Panc1 (cell line): ENCODE data around the gene FAM43A. TPM values are rescaled to one million over a fixed set of nuclear protein-coding genes. Genes with fewer than 3 reads are reported as not detected.

Source experiments
- ATAC-seq: fragments of 200-7000 bp; cut with Tn5 transposase; 2 replicates; pipeline ENCODE4 v1.9.1; 2020; ENCODE audit warnings: mild to moderate bottlenecking, moderate library complexity
- BruUV-seq: library from RNA; stranded (reverse); fragments of 400-500 nt; replicated peaks from 2 replicates; lab custom pipeline; 2021; lab: Mats Ljungman, UMichigan
- CTCF ChIA-PET: fragments of 300-600 bp; sonication (Branson Sonifier 250); formaldehyde crosslinking; loops from one replicate; lab custom pipeline; 2022; ENCODE audit warnings: antibody characterized with exemption; lab: Charles Lee
- POLR2A ChIA-PET: fragments of 300-600 bp; sonication (Branson Sonifier 250); formaldehyde crosslinking; loops from one replicate; lab custom pipeline; 2022; ENCODE audit warnings: antibody characterized with exemption; lab: Charles Lee
- DNase-seq: peaks from one replicate; pipeline ENCODE4 v3.0.0-alpha.2; 2010; ENCODE audit warnings: low read depth, low spot score
- H3K27ac ChIP-seq: 2 replicates; pipeline ENCODE4 v1.5.1; 2011; ENCODE audit warnings: mild to moderate bottlenecking, low read length, inconsistent platforms
- H3K27me3 ChIP-seq: fragments of 200-500 bp; sonication (Bioruptor generic); 2 replicates; pipeline ENCODE4 v1.6.0; 2014; ENCODE audit warnings: low read length, inconsistent platforms; ENCODE audit not compliant: control insufficient read depth, insufficient read depth
- H3K36me3 ChIP-seq: fragments of 200-500 bp; sonication (Bioruptor generic); 2 replicates; pipeline ENCODE4 v1.5.1; 2014; ENCODE audit warnings: inconsistent platforms, mild to moderate bottlenecking, low read length, moderate library complexity; ENCODE audit not compliant: control insufficient read depth, insufficient read depth
- H3K4me1 ChIP-seq: 2 replicates; pipeline ENCODE4 v1.5.1; 2011; ENCODE audit warnings: inconsistent platforms, mild to moderate bottlenecking, low read length, moderate library complexity; ENCODE audit not compliant: control insufficient read depth, insufficient read depth
- H3K4me3 ChIP-seq, 2 experiments: 2 replicates each; pipeline ENCODE4 v1.5.1; 2011 to 2012; ENCODE audit warnings: low read depth in 2 of 2, low read length in 2 of 2, mild to moderate bottlenecking in 2 of 2, inconsistent platforms in 1 of 2, moderate library complexity in 1 of 2
- H3K9me3 ChIP-seq: fragments of 200-500 bp; sonication (Bioruptor generic); 2 replicates; pipeline ENCODE4 v1.5.1; 2014; ENCODE audit warnings: low read depth, mild to moderate bottlenecking, inconsistent platforms, low read length, moderate library complexity; ENCODE audit not compliant: control insufficient read depth, insufficient read depth
- POLR2AphosphoS5 ChIP-seq: IDR thresholded peaks from 2 replicates; pipeline ENCODE4 v1.6.1; 2012; ENCODE audit warnings: mild to moderate bottlenecking, low read depth, low read length, moderate library complexity
- SIN3A ChIP-seq: IDR thresholded peaks from 2 replicates; pipeline ENCODE4 v1.6.1; 2012; ENCODE audit warnings: low read depth, mild to moderate bottlenecking, low read length, moderate library complexity, borderline replicate concordance; ENCODE audit not compliant: insufficient read depth
- TCF7L2 ChIP-seq: IDR thresholded peaks from 2 replicates; pipeline ENCODE4 v1.6.1; 2011; ENCODE audit warnings: mild to moderate bottlenecking, low read depth, low read length, inconsistent platforms
- in situ Hi-C: cut with HindIII; loops from 2 replicates; pipeline ENCODE4 v1.10.0; 2016; ENCODE audit warnings: low sequenced_read_pairs, low pct_unique_long_range_greater_than_20kb
- intact Hi-C: fragments of 100-400 bp; cut with micrococcal nuclease; formaldehyde crosslinking; loops from one replicate; pipeline ENCODE4 v1.10.0; 2022; ENCODE audit not compliant: unreplicated experiment
- total RNA-seq: library from RNA; stranded (reverse); gene quantifications from one replicate; pipeline ENCODE4 v1.2.1, GENCODE V29; 2021; ENCODE audit not compliant: unreplicated experiment
- TF ChIP-seq, protein P1 (sequence below): fragments of 450-650 bp; IDR thresholded peaks from 2 replicates; pipeline ENCODE4 v1.5.1; 2017; ENCODE audit warnings: mild to moderate bottlenecking
- TF ChIP-seq, protein P2 (sequence below), 2 experiments: IDR thresholded peaks; 2 replicates each; pipeline ENCODE4 v1.6.1; 2011 to 2012; ENCODE audit warnings: low read depth in 2 of 2, control low read depth in 1 of 2, low read length in 1 of 2, mild to moderate bottlenecking in 1 of 2, moderate library complexity in 1 of 2; ENCODE audit not compliant: insufficient read depth in 1 of 2

The FAM43A gene
- total RNA-seq, 1 experiment from 2014 or later, result 51.4 TPM

DNA sequence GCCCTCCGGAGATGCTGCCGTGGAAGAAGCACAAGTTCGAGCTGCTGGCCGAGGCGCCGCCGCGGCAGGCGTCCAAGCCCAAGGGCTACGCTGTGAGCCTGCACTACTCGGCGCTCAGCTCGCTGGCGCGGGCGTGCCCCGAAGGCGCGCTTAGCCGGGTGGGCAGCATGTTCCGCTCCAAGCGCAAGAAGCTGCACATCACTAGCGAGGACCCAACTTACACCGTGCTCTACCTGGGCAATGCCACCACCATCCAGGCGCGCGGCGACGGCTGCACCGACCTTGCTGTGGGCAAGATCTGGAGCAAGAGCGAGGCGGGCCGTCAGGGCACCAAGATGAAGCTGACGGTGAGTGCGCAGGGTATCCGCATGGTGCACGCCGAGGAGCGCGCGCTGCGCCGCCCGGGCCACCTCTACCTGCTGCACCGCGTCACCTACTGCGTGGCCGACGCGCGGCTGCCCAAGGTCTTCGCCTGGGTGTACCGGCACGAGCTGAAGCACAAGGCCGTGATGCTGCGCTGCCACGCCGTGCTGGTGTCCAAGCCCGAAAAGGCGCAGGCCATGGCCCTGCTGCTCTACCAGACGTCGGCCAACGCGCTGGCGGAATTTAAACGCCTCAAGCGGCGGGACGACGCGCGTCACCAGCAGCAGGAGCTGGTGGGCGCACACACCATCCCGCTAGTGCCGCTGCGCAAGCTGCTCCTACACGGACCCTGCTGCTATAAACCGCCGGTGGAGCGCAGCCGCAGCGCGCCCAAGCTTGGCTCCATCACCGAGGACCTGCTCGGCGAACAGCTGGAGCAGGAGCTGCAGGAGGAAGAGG is 1.3 kb downstream of the FAM43A start:
- no TSS peak for BruUV-seq

DNA sequence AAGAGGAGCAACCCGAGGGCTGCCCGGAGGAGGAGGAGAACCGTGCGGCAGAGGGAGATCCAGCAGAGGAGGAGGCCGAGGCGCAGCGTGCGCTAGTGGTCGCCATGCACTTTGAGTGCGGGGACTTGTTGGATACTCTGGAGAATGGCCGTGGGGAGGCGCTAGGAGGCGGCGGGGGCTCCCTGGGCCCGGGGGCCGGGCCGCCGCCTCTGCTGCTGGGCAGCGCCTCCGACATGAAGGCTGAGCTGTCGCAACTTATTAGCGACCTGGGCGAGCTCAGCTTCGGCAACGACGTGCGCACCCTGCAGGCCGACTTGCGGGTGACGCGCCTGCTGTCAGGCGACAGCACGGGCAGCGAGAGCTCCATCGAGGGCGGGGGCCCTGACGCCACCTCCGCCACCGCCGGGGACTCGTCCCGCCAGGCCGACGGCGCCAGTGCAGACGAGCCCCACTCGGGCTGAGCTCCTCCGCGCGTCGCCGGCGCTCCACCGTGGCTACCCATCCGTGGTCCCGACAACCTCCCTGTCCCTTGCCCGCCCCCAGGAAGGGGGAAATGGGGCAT is 2.0 kb downstream of the FAM43A start:
- H3K27ac ChIP-seq, result peak overlapping the region; percentile 80
- H3K36me3 ChIP-seq, result no peaks in the 10 kb centered on the region
- ChIA-PET CTCF (interaction anchor here (0.6 to 1.4 kb wide), 7 partner anchors 16 to 583 kb away, joined by 3 to 7 read pairs (median 4); partner anchors contain the start of genes LSG1 and XXYLT1), POLR2A (interaction anchor here (0.6 kb wide), 2 partner anchors 505 to 525 kb away, joined by 3 to 4 read pairs; no protein-coding TSS in a partner anchor)
- ATAC-seq, result peak; percentile 57
- no peak for DNase-seq
- BruUV-seq, result no TSS peak
- H3K9me3 ChIP-seq, result no peaks in the 10 kb centered on the region
- peaks cover 51% of the 10 kb centered on the region for H3K4me1 ChIP-seq
- TF ChIP-seq, protein P1, sequence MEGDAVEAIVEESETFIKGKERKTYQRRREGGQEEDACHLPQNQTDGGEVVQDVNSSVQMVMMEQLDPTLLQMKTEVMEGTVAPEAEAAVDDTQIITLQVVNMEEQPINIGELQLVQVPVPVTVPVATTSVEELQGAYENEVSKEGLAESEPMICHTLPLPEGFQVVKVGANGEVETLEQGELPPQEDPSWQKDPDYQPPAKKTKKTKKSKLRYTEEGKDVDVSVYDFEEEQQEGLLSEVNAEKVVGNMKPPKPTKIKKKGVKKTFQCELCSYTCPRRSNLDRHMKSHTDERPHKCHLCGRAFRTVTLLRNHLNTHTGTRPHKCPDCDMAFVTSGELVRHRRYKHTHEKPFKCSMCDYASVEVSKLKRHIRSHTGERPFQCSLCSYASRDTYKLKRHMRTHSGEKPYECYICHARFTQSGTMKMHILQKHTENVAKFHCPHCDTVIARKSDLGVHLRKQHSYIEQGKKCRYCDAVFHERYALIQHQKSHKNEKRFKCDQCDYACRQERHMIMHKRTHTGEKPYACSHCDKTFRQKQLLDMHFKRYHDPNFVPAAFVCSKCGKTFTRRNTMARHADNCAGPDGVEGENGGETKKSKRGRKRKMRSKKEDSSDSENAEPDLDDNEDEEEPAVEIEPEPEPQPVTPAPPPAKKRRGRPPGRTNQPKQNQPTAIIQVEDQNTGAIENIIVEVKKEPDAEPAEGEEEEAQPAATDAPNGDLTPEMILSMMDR, result peak; percentile 93
- TF ChIP-seq, protein P2, sequence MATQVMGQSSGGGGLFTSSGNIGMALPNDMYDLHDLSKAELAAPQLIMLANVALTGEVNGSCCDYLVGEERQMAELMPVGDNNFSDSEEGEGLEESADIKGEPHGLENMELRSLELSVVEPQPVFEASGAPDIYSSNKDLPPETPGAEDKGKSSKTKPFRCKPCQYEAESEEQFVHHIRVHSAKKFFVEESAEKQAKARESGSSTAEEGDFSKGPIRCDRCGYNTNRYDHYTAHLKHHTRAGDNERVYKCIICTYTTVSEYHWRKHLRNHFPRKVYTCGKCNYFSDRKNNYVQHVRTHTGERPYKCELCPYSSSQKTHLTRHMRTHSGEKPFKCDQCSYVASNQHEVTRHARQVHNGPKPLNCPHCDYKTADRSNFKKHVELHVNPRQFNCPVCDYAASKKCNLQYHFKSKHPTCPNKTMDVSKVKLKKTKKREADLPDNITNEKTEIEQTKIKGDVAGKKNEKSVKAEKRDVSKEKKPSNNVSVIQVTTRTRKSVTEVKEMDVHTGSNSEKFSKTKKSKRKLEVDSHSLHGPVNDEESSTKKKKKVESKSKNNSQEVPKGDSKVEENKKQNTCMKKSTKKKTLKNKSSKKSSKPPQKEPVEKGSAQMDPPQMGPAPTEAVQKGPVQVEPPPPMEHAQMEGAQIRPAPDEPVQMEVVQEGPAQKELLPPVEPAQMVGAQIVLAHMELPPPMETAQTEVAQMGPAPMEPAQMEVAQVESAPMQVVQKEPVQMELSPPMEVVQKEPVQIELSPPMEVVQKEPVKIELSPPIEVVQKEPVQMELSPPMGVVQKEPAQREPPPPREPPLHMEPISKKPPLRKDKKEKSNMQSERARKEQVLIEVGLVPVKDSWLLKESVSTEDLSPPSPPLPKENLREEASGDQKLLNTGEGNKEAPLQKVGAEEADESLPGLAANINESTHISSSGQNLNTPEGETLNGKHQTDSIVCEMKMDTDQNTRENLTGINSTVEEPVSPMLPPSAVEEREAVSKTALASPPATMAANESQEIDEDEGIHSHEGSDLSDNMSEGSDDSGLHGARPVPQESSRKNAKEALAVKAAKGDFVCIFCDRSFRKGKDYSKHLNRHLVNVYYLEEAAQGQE (IDR thresholded peaks at IDR 0.05; ENCODE audit: insufficient read depth in 1 of 2, low read depth in 2 of 2, low read length in 1 of 2), result peak in 1 of 2 experiments; percentile 26; a peak in 1 of 4 replicates
- TF ChIP-seq SIN3A (peak; percentile 81; the same call in 1 of the 2 replicates), TCF7L2 (no peak)
- intact Hi-C loops (loop anchor here (10.0 kb wide), 3 partner anchors 187 to 837 kb away; no protein-coding TSS in a partner anchor), in situ Hi-C loops (no loop called here)
- peak overlapping the region; percentile 72 to 91 for H3K4me3 ChIP-seq
- H3K27me3 ChIP-seq, result no peaks in the 10 kb centered on the region

More for the DNA sequence above, 1.3 kb downstream of the FAM43A start:
- Histone ChIP-seq H3K27me3 (no peaks in the 10 kb centered on the region), H3K9me3 (no peaks in the 10 kb centered on the region), H3K4me1 (peaks cover 57% of the 10 kb centered on the region), H3K36me3 (no peaks in the 10 kb centered on the region), H3K4me3 (peak overlapping the region; percentile 72 to 91), H3K27ac (peak overlapping the region; percentile 77)
- POLR2A ChIA-PET, result interaction anchor here (0.6 to 0.7 kb wide), 2 partner anchors 399 to 526 kb away, joined by 3 to 4 read pairs; no protein-coding TSS in a partner anchor
- DNase-seq, result no peak
- intact Hi-C loops, result loop anchor here (10.0 kb wide), 3 partner anchors 188 to 838 kb away; no protein-coding TSS in a partner anchor
- peak; percentile 1 for ATAC-seq
- TF ChIP-seq, protein P1, result no peak
- TF ChIP-seq, protein P2 (IDR thresholded peaks at IDR 0.05; ENCODE audit: insufficient read depth in 1 of 2, low read depth in 2 of 2, low read length in 1 of 2), result peak in 1 of 2 experiments; percentile 56; a peak in 1 of 4 replicates
- TF ChIP-seq POLR2AphosphoS5, result no peak
- TF ChIP-seq TCF7L2, result no peak
- CTCF ChIA-PET, result interaction anchor here (0.5 to 1.4 kb wide), 7 partner anchors 82 to 584 kb away, joined by 3 to 7 read pairs (median 4); partner anchors contain the start of gene XXYLT1
- in situ Hi-C loops, result no loop called here
